ENCODE data around the gene CDK17. TPM values are rescaled to one million over a fixed set of nuclear protein-coding genes. Genes with fewer than 3 reads are reported as not detected.

CDK17 gene
- polyA plus RNA-seq, 1 of the 3 experiments (the other 2 are of a cell fraction) = 11.7 TPM

DNA sequence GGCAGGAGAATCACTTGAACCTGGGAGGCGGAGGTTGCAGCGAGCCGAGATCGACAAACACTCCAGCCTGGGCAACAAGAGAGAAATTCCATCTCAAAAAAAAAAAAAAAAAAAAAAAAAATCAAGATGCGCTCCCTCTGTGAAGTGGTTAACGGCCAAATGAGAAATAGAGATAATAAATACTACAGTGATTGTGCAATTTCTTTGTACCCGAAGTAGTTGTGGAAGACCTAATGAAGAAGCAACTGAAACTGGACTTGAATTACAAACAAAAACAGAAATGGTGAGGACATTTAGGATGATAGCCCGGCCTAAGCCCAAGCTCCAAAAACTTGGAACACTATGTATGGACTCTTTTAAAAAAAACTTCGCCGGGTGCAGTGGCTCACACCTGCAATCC lies 44.2 kb upstream of the CDK17 start:
- Histone ChIP-seq H3K4me3 (ENCODE audit: low read depth in 2 of 2, low read length in 1 of 2) (no peak overlapping the region), H3K36me3 (replicated peaks in 1 of 2; ENCODE audit: control insufficient read depth in 1 of 2, insufficient read depth in 2 of 2, low read length in 1 of 2) (no peaks in the 10 kb centered on the region), H3K4me2 (no peak overlapping the region), H4K20me1 (ENCODE audit: insufficient read depth) (no peaks in the 10 kb centered on the region), H3K9me3 (no peaks in the 10 kb centered on the region), H3F3A (replicated peaks; ENCODE audit: insufficient read depth) (peaks cover 36% of the 10 kb centered on the region), H3K79me2 (ENCODE audit: insufficient read depth) (no peaks in the 10 kb centered on the region), H3K4me1 (ENCODE audit: control insufficient read depth in 1 of 2, insufficient read depth in 2 of 2, low read depth in 1 of 2, low read length in 1 of 2) (peaks cover 0 to 21% of the 10 kb centered on the region in 2 experiments; a peak in 3 of 4 replicates), H3K27ac (ENCODE audit: low read depth in 2 of 2, low read length in 1 of 2) (peak overlapping the region in 1 of 2 experiments; percentile 98; a peak in 2 of 4 replicates), H3K9ac (no peak overlapping the region), H3K27me3 (ENCODE audit: insufficient read depth) (no peaks in the 10 kb centered on the region), H2AFZ (ENCODE audit: low read depth) (no peak overlapping the region), H3K9me2 (no peaks in the 10 kb centered on the region)
- no peak for TF ChIP-seq TCF12 (IDR thresholded peaks at IDR 0.05)
- no peak for TF ChIP-seq RAD21 (IDR thresholded peaks at IDR 0.05; ENCODE audit: low read length)
- no peak for TF ChIP-seq USF2 (IDR thresholded peaks at IDR 0.05; ENCODE audit: borderline replicate concordance, low read depth, low read length)
- no peak for TF ChIP-seq REST (IDR thresholded peaks at IDR 0.05; ENCODE audit: low read depth, low read length)
- TF ChIP-seq GATA2 (CRISPR knock-in tag; IDR thresholded peaks at IDR 0.05) = no peak
- TF ChIP-seq, protein P1, sequence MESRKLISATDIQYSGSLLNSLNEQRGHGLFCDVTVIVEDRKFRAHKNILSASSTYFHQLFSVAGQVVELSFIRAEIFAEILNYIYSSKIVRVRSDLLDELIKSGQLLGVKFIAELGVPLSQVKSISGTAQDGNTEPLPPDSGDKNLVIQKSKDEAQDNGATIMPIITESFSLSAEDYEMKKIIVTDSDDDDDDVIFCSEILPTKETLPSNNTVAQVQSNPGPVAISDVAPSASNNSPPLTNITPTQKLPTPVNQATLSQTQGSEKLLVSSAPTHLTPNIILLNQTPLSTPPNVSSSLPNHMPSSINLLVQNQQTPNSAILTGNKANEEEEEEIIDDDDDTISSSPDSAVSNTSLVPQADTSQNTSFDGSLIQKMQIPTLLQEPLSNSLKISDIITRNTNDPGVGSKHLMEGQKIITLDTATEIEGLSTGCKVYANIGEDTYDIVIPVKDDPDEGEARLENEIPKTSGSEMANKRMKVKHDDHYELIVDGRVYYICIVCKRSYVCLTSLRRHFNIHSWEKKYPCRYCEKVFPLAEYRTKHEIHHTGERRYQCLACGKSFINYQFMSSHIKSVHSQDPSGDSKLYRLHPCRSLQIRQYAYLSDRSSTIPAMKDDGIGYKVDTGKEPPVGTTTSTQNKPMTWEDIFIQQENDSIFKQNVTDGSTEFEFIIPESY (IDR thresholded peaks at IDR 0.05; ENCODE audit: borderline replicate concordance, low read depth) = no peak
- TF ChIP-seq RCOR1 (IDR thresholded peaks at IDR 0.05; ENCODE audit: low read length) = no peak
- TF ChIP-seq IRF3 (IDR thresholded peaks at IDR 0.05; ENCODE audit: low read depth, low read length) = no peak
- TF ChIP-seq EP300 (IDR thresholded peaks at IDR 0.05; ENCODE audit: borderline replicate concordance in 1 of 2, low read depth in 1 of 2, low read length in 1 of 2) = no peak
- TF ChIP-seq ELF1 (IDR thresholded peaks at IDR 0.05) = no peak
- TF ChIP-seq, protein P2, sequence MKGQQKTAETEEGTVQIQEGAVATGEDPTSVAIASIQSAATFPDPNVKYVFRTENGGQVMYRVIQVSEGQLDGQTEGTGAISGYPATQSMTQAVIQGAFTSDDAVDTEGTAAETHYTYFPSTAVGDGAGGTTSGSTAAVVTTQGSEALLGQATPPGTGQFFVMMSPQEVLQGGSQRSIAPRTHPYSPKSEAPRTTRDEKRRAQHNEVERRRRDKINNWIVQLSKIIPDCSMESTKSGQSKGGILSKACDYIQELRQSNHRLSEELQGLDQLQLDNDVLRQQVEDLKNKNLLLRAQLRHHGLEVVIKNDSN (IDR thresholded peaks at IDR 0.05; ENCODE audit: borderline replicate concordance, low read depth) = no peak
- no peak for TF ChIP-seq MAX (IDR thresholded peaks at IDR 0.05; ENCODE audit: low read depth)
- TF ChIP-seq SIN3A (IDR thresholded peaks at IDR 0.05; ENCODE audit: borderline replicate concordance, low read depth, low read length) = no peak
- DNase-seq = no peak
- POLR2A ChIA-PET = no interaction called here
- CTCF ChIA-PET = interaction anchor here (1.9 kb wide), 1 partner anchor 45 kb away, joined by 7 read pairs; the partner anchor contains the start of gene CFAP54
- WGBS (ENCODE audit: low lambda C conversion rate) = 97% methylated on average over 10 of the region's 10 CpGs
